Measurements from ENCODE around the gene DTD1. TPM values are rescaled to one million over a fixed set of nuclear protein-coding genes. Genes with fewer than 3 reads are reported as not detected.
"Not testable (repeated sequence)": the region's sequence is repeated elsewhere in the genome, so short reads cannot be mapped to it uniquely, and the experiment has no call there.

Gene DTD1
- total RNA-seq, 1 experiment from 2014 or later: 57.2 TPM

- not testable (repeated sequence) for H3K4me3 ChIP-seq; H3K9me3 ChIP-seq (replicated peaks); H3K27ac ChIP-seq; H3K4me1 ChIP-seq (replicated peaks); H3K36me3 ChIP-seq; H3K27me3 ChIP-seq (replicated peaks); DNase-seq (ENCODE audit: low read depth in 1 of 2, low spot score in 2 of 2)
These were observed 173.0 kb downstream of the DTD1 start for GRCh38 chr20:18760852-18761251.

DNA sequence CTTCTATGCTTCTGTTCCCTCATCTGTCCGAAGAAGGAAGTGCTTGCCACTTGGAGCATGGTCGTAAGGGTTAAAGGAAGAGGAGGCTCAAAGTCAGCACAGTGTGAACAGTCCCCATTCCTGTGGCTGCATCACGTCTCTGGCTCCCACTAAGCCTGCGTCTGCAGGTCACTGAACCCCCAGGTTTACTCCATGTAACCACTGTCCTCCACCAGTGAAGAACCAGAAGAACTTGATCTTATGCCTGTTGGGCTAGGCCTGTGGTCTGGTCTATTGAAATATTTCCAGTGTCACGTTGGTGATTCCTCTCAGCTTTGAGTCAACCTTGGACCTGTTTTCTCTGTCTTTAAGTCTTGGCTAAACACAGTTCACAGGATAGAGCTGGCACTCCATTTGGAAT is 179.8 kb downstream of the DTD1 start:
- Histone ChIP-seq H3K4me1 (replicated peaks) (no peaks in the 10 kb centered on the region), H3K4me3 (no peak overlapping the region), H3K9me3 (replicated peaks) (no peaks in the 10 kb centered on the region), H3K36me3 (no peaks in the 10 kb centered on the region), H3K27ac (no peak overlapping the region), H3K27me3 (replicated peaks) (no peaks in the 10 kb centered on the region)
- no peak for DNase-seq (ENCODE audit: low read depth in 1 of 2, low spot score in 2 of 2)

DNA sequence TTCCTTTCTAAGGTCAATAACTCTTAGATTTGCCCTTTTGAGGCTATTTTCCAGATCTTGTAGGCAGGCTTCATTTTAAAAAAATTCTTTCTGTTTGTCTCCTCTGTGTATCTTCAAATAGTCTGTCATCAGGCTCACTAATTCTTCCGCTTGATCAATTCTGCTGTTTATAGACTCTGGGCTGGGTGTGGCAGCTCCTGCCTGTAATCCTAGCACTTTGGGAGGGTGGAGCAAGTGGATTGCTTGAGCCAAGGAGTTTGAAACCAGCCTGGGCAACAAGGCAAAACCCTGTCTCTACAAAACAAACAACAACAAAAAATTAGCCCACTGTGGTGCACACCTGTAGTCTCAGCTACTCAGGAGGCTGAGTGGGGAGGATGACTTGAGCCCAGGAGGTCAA is 185.7 kb downstream of the DTD1 start:
- H3K27ac ChIP-seq: no peak overlapping the region
- H3K27me3 ChIP-seq (replicated peaks): no peaks in the 10 kb centered on the region
- H3K4me1 ChIP-seq (replicated peaks): no peaks in the 10 kb centered on the region
- DNase-seq (ENCODE audit: low read depth in 1 of 2, low spot score in 2 of 2): no peak
- no peaks in the 10 kb centered on the region for H3K9me3 ChIP-seq (replicated peaks)
- no peaks in the 10 kb centered on the region for H3K36me3 ChIP-seq
- H3K4me3 ChIP-seq: no peak overlapping the region

DNA sequence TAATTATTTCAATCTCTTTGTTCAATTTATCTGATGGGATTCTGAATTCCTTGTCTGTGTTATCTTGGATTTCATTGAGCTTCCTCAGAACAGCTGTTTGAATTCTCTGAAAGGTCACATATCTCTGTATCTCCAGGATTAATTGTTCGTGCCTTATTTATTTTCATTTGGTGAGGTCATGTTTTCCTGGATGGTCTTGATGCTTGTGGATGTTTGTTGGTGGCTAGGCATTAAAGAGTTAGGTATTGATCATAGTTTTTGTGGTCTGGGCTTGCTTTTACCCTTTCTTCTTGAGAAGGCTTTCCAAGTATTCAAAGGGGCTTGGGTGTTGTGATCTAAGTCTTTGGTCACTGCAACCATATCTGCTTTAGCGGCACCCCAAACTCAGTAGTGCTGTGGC is 186.4 kb downstream of the DTD1 start:
- Histone ChIP-seq H3K9me3 (replicated peaks) (no peaks in the 10 kb centered on the region), H3K27ac (no peak overlapping the region), H3K36me3 (no peaks in the 10 kb centered on the region), H3K4me3 (no peak overlapping the region), H3K27me3 (replicated peaks) (no peaks in the 10 kb centered on the region), H3K4me1 (replicated peaks) (no peaks in the 10 kb centered on the region)
- DNase-seq (ENCODE audit: low read depth in 1 of 2, low spot score in 2 of 2): no peak

GRCh38 chr20:18775633-18776032 is 187.8 kb downstream of the DTD1 start:
- H3K27ac ChIP-seq: no peak overlapping the region
- no peaks in the 10 kb centered on the region for H3K27me3 ChIP-seq (replicated peaks)
- no peaks in the 10 kb centered on the region for H3K36me3 ChIP-seq
- H3K4me3 ChIP-seq: no peak overlapping the region
- no peak for DNase-seq (ENCODE audit: low read depth in 1 of 2, low spot score in 2 of 2)
- no peaks in the 10 kb centered on the region for H3K4me1 ChIP-seq (replicated peaks)
- no peaks in the 10 kb centered on the region for H3K9me3 ChIP-seq (replicated peaks)

DNA sequence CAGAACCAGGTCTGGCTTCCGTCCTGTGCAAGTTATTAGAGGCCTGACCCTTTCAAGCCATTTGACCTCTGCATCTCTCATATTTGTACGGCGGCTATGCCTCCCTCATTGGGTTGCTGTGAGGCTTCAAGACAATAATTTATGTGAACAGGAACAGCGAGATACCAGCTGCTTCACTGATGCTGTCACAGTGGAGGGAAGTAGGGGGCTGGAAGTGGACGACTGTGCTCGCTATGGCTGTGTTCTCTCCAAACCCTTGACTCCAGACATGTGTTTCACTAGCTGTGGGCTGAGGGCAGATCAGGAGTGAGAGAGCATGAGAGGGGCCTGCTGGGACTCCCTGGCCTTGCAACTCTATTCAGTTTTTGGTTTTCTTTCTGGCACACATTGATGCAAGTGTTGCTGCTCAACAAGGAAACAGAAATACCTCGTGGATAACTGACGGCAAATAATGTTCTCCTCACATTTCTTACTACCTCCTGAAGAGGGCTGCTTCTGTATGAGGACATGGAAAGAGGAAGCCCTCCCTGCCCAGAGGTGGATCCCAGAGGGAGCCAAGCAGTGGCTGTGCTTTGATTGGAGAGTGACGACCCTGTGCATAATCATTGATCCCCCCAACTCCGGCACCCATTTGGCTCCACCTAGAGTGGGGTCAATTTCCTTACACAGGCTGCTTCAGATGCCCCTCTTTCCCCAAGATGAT is 191.0 kb downstream of the DTD1 start:
- no peak overlapping the region for H3K27ac ChIP-seq
- H3K4me1 ChIP-seq (replicated peaks): no peaks in the 10 kb centered on the region
- H3K27me3 ChIP-seq (replicated peaks): no peaks in the 10 kb centered on the region
- no peak for DNase-seq (ENCODE audit: low read depth in 1 of 2, low spot score in 2 of 2)
- no peaks in the 10 kb centered on the region for H3K36me3 ChIP-seq
- no peaks in the 10 kb centered on the region for H3K9me3 ChIP-seq (replicated peaks)
- H3K4me3 ChIP-seq: no peak overlapping the region

GRCh38 chr20:18780385-18781130 is 192.7 kb downstream of the DTD1 start:
- Histone ChIP-seq H3K27me3 (replicated peaks) (no peaks in the 10 kb centered on the region), H3K27ac (no peak overlapping the region), H3K4me3 (no peak overlapping the region), H3K36me3 (no peaks in the 10 kb centered on the region), H3K9me3 (replicated peaks) (no peaks in the 10 kb centered on the region), H3K4me1 (replicated peaks) (no peaks in the 10 kb centered on the region)
- no peak for DNase-seq (ENCODE audit: low read depth in 1 of 2, low spot score in 2 of 2)

DNA sequence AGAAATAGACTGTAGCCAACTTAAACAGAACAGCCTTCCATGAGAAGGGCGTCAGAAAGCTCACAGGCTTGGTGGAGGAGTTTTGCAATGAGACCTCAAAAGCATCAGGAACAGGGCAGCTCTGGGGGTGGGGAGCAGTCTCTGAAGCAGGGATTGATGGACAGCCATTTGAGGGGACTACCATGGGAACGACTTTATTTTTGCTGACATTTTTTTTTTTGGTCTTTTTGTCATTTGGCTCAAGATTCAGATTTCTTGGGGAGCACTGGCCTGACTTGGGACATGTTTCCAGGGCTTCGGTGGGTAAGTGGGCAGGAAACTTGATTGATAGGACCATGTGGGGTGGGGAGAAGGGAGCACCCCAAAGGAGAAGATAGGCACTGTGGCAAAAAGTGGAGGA is 193.7 kb downstream of the DTD1 start:
- Histone ChIP-seq H3K4me1 (replicated peaks) (no peaks in the 10 kb centered on the region), H3K9me3 (replicated peaks) (no peaks in the 10 kb centered on the region), H3K27me3 (replicated peaks) (no peaks in the 10 kb centered on the region), H3K4me3 (no peak overlapping the region), H3K36me3 (no peaks in the 10 kb centered on the region), H3K27ac (no peak overlapping the region)
- DNase-seq (ENCODE audit: low read depth in 1 of 2, low spot score in 2 of 2): no peak

GRCh38 chr20:18783385-18783959 is 195.6 kb downstream of the DTD1 start:
- H3K4me1 ChIP-seq (replicated peaks): no peaks in the 10 kb centered on the region
- no peaks in the 10 kb centered on the region for H3K36me3 ChIP-seq
- H3K4me3 ChIP-seq: no peak overlapping the region
- no peak for DNase-seq (ENCODE audit: low read depth in 1 of 2, low spot score in 2 of 2)
- H3K9me3 ChIP-seq (replicated peaks): no peaks in the 10 kb centered on the region
- no peaks in the 10 kb centered on the region for H3K27me3 ChIP-seq (replicated peaks)
- H3K27ac ChIP-seq: no peak overlapping the region

DNA sequence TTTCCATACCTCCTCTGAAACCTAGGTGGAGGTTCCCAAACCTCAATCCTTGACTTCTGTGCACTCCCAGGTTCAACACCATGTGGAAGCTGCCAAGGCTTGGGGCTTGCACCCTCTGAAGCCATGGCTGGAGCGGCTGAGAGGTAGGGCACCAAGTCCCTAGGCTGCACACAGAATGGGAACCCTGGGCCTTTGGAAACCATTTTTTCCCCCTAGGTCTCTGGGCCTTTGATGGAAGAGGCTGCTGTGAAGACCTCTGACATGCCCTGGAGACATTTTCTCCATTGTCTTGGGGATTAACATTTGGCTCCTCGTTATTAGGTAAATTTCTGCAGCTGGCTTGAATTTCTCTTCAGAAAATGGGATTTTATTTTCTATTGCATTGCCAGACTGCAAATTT is 199.2 kb downstream of the DTD1 start:
- H3K4me3 ChIP-seq; H3K36me3 ChIP-seq; H3K4me1 ChIP-seq (replicated peaks); DNase-seq (ENCODE audit: low read depth in 1 of 2, low spot score in 2 of 2); H3K9me3 ChIP-seq (replicated peaks); H3K27me3 ChIP-seq (replicated peaks); H3K27ac ChIP-seq: not testable (repeated sequence)

GRCh38 chr20:18788021-18788420 is 200.2 kb downstream of the DTD1 start:
- Histone ChIP-seq H3K27me3 (replicated peaks) (no peaks in the 10 kb centered on the region), H3K4me1 (replicated peaks) (no peaks in the 10 kb centered on the region), H3K36me3 (no peaks in the 10 kb centered on the region), H3K27ac (no peak overlapping the region), H3K4me3 (no peak overlapping the region), H3K9me3 (replicated peaks) (no peaks in the 10 kb centered on the region)
- DNase-seq (ENCODE audit: low read depth in 1 of 2, low spot score in 2 of 2): no peak

DNA sequence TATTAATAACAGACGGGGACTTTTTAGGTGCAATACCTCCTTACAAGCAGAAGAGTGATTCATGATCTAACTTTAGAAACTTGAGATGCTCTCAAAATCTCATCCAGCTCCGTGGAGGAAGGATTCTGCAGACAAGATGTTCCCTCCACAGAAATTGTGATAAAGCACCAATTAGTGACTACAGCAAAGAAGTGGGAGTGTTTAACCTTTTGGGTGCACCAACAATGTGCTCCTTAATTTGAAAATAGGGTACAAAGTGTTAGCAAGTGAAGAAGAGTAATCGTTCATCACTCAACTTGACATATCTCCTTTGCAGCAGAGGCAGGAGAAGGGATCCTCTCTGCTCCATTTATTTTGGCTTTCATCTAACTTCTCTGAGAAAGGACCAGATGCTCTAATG is 202.9 kb downstream of the DTD1 start:
- no peaks in the 10 kb centered on the region for H3K27me3 ChIP-seq (replicated peaks)
- H3K36me3 ChIP-seq: peaks cover 2% of the 10 kb centered on the region; the same call in 1 of the 2 replicates
- no peak overlapping the region for H3K4me3 ChIP-seq
- no peak for DNase-seq (ENCODE audit: low read depth in 1 of 2, low spot score in 2 of 2)
- no peak overlapping the region for H3K27ac ChIP-seq
- H3K4me1 ChIP-seq (replicated peaks): peaks cover 5% of the 10 kb centered on the region
- H3K9me3 ChIP-seq (replicated peaks): no peaks in the 10 kb centered on the region

GRCh38 chr20:18793625-18794427 is 206.0 kb downstream of the DTD1 start:
- Histone ChIP-seq H3K4me3 (peak overlapping the region; percentile 55), H3K27me3 (replicated peaks) (no peaks in the 10 kb centered on the region), H3K27ac (peak overlapping the region; percentile 65), H3K4me1 (replicated peaks) (peaks cover 5% of the 10 kb centered on the region), H3K36me3 (peaks cover 2% of the 10 kb centered on the region; the same call in 1 of the 2 replicates), H3K9me3 (replicated peaks) (no peaks in the 10 kb centered on the region)
- peak; percentile 80 to 81 for DNase-seq (ENCODE audit: low read depth in 1 of 2, low spot score in 2 of 2)

GRCh38 chr20:18794428-18794787 is 206.6 kb downstream of the DTD1 start:
- peaks cover 5% of the 10 kb centered on the region for H3K4me1 ChIP-seq (replicated peaks)
- DNase-seq (ENCODE audit: low read depth in 1 of 2, low spot score in 2 of 2): no peak
- H3K9me3 ChIP-seq (replicated peaks): no peaks in the 10 kb centered on the region
- H3K4me3 ChIP-seq: peak overlapping the region; percentile 55
- peaks cover 2% of the 10 kb centered on the region; the same call in 1 of the 2 replicates for H3K36me3 ChIP-seq
- H3K27me3 ChIP-seq (replicated peaks): no peaks in the 10 kb centered on the region
- H3K27ac ChIP-seq: peak overlapping the region; percentile 65
